Thyroid gland (tissue), 4 donors: ENCODE measurements around the gene ZFYVE9.

ENCODE experiments used
- POLR2A ChIP-seq, 2 donors: fragments of 450-650 bp; IDR thresholded peaks; one replicate each; pipeline ENCODE4 v1.6.1; 2017; ENCODE audit warnings: antibody characterized with exemption in 2 of 2, mild to moderate bottlenecking in 2 of 2, moderate library complexity in 1 of 2
- TF ChIP-seq, protein P1 (sequence below), 6 experiments: fragments of 200-600 bp in 3 of 6; fragments of 450-650 bp in 3 of 6; sonication (generic) in 3 of 6; IDR thresholded peaks; one replicate each; pipeline ENCODE4 v1.5.1; 2016 to 2019; ENCODE audit warnings: antibody characterized with exemption in 6 of 6, mild to moderate bottlenecking in 2 of 6, inconsistent platforms in 1 of 6, moderate library complexity in 1 of 6

GRCh38 chr1:52168373-52169080, 26.6 kb downstream of the ZFYVE9 start:
- TF ChIP-seq, protein P1, sequence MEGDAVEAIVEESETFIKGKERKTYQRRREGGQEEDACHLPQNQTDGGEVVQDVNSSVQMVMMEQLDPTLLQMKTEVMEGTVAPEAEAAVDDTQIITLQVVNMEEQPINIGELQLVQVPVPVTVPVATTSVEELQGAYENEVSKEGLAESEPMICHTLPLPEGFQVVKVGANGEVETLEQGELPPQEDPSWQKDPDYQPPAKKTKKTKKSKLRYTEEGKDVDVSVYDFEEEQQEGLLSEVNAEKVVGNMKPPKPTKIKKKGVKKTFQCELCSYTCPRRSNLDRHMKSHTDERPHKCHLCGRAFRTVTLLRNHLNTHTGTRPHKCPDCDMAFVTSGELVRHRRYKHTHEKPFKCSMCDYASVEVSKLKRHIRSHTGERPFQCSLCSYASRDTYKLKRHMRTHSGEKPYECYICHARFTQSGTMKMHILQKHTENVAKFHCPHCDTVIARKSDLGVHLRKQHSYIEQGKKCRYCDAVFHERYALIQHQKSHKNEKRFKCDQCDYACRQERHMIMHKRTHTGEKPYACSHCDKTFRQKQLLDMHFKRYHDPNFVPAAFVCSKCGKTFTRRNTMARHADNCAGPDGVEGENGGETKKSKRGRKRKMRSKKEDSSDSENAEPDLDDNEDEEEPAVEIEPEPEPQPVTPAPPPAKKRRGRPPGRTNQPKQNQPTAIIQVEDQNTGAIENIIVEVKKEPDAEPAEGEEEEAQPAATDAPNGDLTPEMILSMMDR (IDR thresholded peaks at IDR 0.05) = no peak
- TF ChIP-seq POLR2A (IDR thresholded peaks at IDR 0.05) = no peak
